ENCODE measurements around the gene SNX3. TPM values are rescaled to one million over a fixed set of nuclear protein-coding genes. Genes with fewer than 3 reads are reported as not detected.

SNX3 gene
- total and polyA plus RNA-seq, 2 donors (not counting 1 experiment from before 2014, with no cell fraction given), result 96.0 to 130 TPM

DNA sequence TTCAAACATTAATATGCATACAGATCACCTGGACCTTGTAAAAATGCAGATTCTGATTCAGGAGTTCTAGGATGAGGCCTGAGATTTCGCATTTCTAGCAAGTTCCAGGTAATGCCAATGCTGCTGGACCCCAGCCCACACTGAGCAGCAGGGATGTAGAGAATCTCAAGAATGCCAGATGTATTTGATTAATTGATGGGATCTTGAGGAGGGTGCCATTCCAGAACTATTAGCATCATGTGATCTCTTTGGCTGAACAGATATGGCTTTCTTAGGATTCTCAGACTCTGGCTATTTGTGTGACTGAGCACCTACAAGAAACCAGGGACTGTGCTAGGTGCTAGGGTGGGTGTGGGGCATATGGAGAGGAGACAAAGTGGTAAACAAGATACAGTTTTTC lies 16.5 kb upstream of the SNX3 start:
- no peak overlapping the region for H2AFZ ChIP-seq (ENCODE audit: insufficient read depth, low read depth, low read length, poor library complexity, severe bottlenecking)
- H3K27ac Mint-ChIP-seq, result no peak overlapping the region
- H3K4me2 ChIP-seq (replicated peaks; ENCODE audit: low read depth, low read length, poor library complexity, severe bottlenecking), result no peak overlapping the region
- ATAC-seq (ENCODE audit: low read depth), result no peak
- no peaks in the 10 kb centered on the region for H3K27me3 ChIP-seq (replicated peaks in 1 of 4; ENCODE audit: control extremely low read depth in 1 of 4, control insufficient read depth in 3 of 4, insufficient read depth in 4 of 4, low read length in 3 of 4)
- no peaks in the 10 kb centered on the region for H3K4me1 ChIP-seq (ENCODE audit: control insufficient read depth in 2 of 2, insufficient read depth in 2 of 2, low read length in 2 of 2)
- CTCF ChIA-PET, result no interaction called here
- no peaks in the 10 kb centered on the region for H3K79me2 ChIP-seq (ENCODE audit: control insufficient read depth, insufficient read depth, low read length)
- no peaks in the 10 kb centered on the region for H4K20me1 ChIP-seq (ENCODE audit: control insufficient read depth, insufficient read depth, low read length, poor library complexity, severe bottlenecking)
- no peak overlapping the region for H3K9ac ChIP-seq (ENCODE audit: low read length)
- no peak for DNase-seq
- H3K9me3 Mint-ChIP-seq (ENCODE audit: insufficient read depth), result no peaks in the 10 kb centered on the region
- H3K4me1 Mint-ChIP-seq, result peaks cover 8% of the 10 kb centered on the region
- POLR2A ChIA-PET, result no interaction called here
- no peak overlapping the region for H3K27ac ChIP-seq (ENCODE audit: low read length in 2 of 2)
- no peak overlapping the region for H3K4me3 ChIP-seq (ENCODE audit: control extremely low read depth in 1 of 5, extremely low read depth in 1 of 5, insufficient read depth in 1 of 5, low read depth in 2 of 5, low read length in 4 of 5)
- intact Hi-C loops (cut with micrococcal nuclease), result no loop called here
- TF ChIP-seq EZH2 (IDR thresholded peaks at IDR 0.05; ENCODE audit: borderline replicate concordance, insufficient read depth, low read depth, low read length, poor library complexity, severe bottlenecking), result no peak
- TF ChIP-seq, protein P1, sequence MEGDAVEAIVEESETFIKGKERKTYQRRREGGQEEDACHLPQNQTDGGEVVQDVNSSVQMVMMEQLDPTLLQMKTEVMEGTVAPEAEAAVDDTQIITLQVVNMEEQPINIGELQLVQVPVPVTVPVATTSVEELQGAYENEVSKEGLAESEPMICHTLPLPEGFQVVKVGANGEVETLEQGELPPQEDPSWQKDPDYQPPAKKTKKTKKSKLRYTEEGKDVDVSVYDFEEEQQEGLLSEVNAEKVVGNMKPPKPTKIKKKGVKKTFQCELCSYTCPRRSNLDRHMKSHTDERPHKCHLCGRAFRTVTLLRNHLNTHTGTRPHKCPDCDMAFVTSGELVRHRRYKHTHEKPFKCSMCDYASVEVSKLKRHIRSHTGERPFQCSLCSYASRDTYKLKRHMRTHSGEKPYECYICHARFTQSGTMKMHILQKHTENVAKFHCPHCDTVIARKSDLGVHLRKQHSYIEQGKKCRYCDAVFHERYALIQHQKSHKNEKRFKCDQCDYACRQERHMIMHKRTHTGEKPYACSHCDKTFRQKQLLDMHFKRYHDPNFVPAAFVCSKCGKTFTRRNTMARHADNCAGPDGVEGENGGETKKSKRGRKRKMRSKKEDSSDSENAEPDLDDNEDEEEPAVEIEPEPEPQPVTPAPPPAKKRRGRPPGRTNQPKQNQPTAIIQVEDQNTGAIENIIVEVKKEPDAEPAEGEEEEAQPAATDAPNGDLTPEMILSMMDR (IDR thresholded peaks at IDR 0.05), result no peak
- H3K4me3 Mint-ChIP-seq, result no peak overlapping the region
- H3K36me3 ChIP-seq (replicated peaks in 1 of 2; ENCODE audit: control extremely low read depth in 1 of 2, control insufficient read depth in 1 of 2, extremely low read depth in 1 of 2, insufficient read depth in 2 of 2, low read length in 1 of 2), result no peaks in the 10 kb centered on the region
- H3K9me3 ChIP-seq (ENCODE audit: control extremely low read depth in 1 of 3, control insufficient read depth in 2 of 3, insufficient read depth in 1 of 3, low read length in 2 of 3), result no peaks in the 10 kb centered on the region
- H3K27me3 Mint-ChIP-seq, result no peaks in the 10 kb centered on the region
- 100% methylated on average over 1 of the region's 1 CpG for WGBS (ENCODE audit: insufficient coverage)

DNA sequence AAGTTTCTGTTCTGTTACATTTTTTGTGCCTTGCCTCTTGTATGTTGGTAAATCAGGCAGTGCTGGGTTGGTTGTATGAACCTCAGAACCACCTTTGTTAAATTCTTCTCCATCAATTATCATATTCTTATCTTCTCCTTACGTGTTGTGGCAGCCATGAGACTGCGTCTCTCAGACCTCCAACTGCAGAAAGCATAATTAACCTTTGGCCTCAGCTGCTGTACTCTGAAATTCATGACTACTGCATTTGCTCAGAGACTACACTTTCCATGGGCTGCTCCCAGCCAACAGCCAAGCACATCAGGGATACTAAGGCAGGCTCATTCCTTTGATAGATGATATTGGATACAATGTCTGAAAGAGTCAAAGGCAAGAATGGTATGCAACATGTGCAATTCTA lies 15.1 kb upstream of the SNX3 start:
- H3K4me1 ChIP-seq (ENCODE audit: control insufficient read depth in 2 of 2, insufficient read depth in 2 of 2, low read length in 2 of 2), result no peaks in the 10 kb centered on the region
- TF ChIP-seq, protein P1 (IDR thresholded peaks at IDR 0.05), result no peak
- no peak for TF ChIP-seq EZH2 (IDR thresholded peaks at IDR 0.05; ENCODE audit: borderline replicate concordance, insufficient read depth, low read depth, low read length, poor library complexity, severe bottlenecking)
- no peak overlapping the region for H3K9ac ChIP-seq (ENCODE audit: low read length)
- WGBS (ENCODE audit: insufficient coverage), result 100% methylated on average over 2 of the region's 2 CpGs
- DNase-seq (no peak), ATAC-seq (ENCODE audit: low read depth) (no peak)
- no peaks in the 10 kb centered on the region for H3K27me3 Mint-ChIP-seq
- H3K4me3 Mint-ChIP-seq, result no peak overlapping the region
- peaks cover 8% of the 10 kb centered on the region for H3K4me1 Mint-ChIP-seq
- H3K27ac Mint-ChIP-seq, result no peak overlapping the region
- H3K79me2 ChIP-seq (ENCODE audit: control insufficient read depth, insufficient read depth, low read length), result no peaks in the 10 kb centered on the region
- no peaks in the 10 kb centered on the region for H3K36me3 ChIP-seq (replicated peaks in 1 of 2; ENCODE audit: control extremely low read depth in 1 of 2, control insufficient read depth in 1 of 2, extremely low read depth in 1 of 2, insufficient read depth in 2 of 2, low read length in 1 of 2)
- no peaks in the 10 kb centered on the region for H3K9me3 ChIP-seq (ENCODE audit: control extremely low read depth in 1 of 3, control insufficient read depth in 2 of 3, insufficient read depth in 1 of 3, low read length in 2 of 3)
- ChIA-PET CTCF (no interaction called here), POLR2A (no interaction called here)
- intact Hi-C loops (cut with micrococcal nuclease), result no loop called here
- no peaks in the 10 kb centered on the region for H3K9me3 Mint-ChIP-seq (ENCODE audit: insufficient read depth)
- no peak overlapping the region for H3K4me3 ChIP-seq (ENCODE audit: control extremely low read depth in 1 of 5, extremely low read depth in 1 of 5, insufficient read depth in 1 of 5, low read depth in 2 of 5, low read length in 4 of 5)
- H3K27ac ChIP-seq (ENCODE audit: low read length in 2 of 2), result no peak overlapping the region
- H4K20me1 ChIP-seq (ENCODE audit: control insufficient read depth, insufficient read depth, low read length, poor library complexity, severe bottlenecking), result no peaks in the 10 kb centered on the region
- no peak overlapping the region for H3K4me2 ChIP-seq (replicated peaks; ENCODE audit: low read depth, low read length, poor library complexity, severe bottlenecking)
- no peak overlapping the region for H2AFZ ChIP-seq (ENCODE audit: insufficient read depth, low read depth, low read length, poor library complexity, severe bottlenecking)
- H3K27me3 ChIP-seq (replicated peaks in 1 of 4; ENCODE audit: control extremely low read depth in 1 of 4, control insufficient read depth in 3 of 4, insufficient read depth in 4 of 4, low read length in 3 of 4), result no peaks in the 10 kb centered on the region

Data from B cell (primary cell).